ENCODE results near the gene SPEG.
A peak's percentile ranks its signal among the peaks of the same experiment; 100 is the strongest.

The SPEG gene

GRCh38 chr2:219508971-219509779 is 74.5 kb downstream of the SPEG start:
- no peak for TF ChIP-seq CTCF (IDR thresholded peaks at IDR 0.05; ENCODE audit: extremely low read depth, missing control alignments)
- no peak for DNase-seq (ENCODE audit: low spot score)

DNA sequence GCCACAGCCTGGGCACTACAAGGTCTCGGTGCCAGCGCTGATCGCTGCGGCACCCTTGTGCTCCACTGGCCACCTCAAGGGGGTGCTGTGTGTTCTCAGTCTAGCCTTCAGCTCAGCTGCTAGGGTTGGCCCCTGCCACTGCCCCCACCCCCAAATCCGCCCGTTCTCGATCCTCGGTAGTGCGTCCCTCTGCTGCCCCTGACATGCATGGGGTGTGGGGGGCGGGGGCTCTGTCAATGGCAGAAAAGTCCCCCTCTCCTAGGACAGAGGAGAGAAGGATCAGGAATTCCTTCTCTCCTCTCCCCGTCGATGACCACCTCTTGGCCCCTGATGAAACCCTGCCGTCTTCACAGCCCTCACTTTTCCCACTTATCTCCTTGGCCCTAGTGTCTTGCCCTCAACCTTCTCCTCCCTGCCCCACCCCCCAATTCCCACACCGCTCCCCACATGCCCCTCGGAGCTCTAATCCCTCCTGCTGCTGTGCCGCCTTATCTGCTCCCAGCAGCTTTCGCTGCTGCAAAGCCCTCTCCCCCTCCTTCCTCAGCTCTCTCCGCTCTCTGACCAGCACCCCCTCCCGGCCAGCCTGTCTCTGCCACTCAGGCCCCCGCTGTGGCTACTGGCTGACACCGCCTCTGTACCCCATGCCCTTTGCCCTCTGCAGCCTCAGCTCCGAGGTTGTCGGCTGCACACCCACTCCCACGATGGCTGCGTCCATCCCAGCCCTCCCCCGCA is 75.3 kb downstream of the SPEG start:
- DNase-seq (ENCODE audit: low spot score): peak; percentile 71
- peak; percentile 47 for TF ChIP-seq CTCF (IDR thresholded peaks at IDR 0.05; ENCODE audit: extremely low read depth, missing control alignments)

GRCh38 chr2:219510512-219511135 is 76.0 kb downstream of the SPEG start:
- TF ChIP-seq CTCF (IDR thresholded peaks at IDR 0.05; ENCODE audit: extremely low read depth, missing control alignments): no peak
- DNase-seq (ENCODE audit: low spot score): no peak

DNA sequence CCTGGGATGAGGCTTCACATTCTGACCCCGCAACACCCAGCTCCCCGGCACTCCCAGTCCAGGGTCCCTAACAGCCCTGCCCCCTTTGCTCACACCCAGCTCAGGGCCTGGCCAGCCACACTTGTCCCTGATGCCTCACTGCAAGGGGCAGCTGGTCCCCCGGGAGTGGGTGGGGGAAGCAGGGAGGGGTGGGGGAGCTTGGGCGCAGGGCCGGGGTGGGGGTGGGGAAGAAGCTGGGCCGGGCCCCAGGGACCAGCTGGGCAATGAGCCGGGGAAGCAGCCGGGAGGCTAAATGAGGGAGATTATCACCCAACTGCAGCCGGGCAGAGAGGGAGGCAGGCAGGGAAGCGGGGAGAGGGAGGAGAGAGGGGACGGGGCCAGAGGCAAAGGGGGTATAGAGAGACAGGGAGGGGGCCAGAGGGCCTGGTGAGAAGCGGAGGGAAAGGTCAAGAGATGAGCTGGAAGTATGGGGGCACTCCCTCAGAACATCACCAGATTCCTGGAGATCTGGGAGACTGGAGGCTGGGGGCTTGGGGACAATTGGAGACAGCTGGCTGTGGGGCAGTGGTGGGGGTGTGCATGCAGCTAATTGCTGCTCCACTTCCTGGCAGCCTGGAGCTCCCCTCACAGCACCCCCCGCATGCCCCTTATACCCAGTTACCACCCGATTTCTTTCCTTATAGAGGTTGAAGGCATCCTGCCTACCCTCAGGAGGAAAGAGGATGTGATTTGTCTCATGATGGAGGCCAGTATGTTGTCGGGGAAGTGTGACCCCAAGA is 77.1 kb downstream of the SPEG start:
- DNase-seq (ENCODE audit: low spot score): no peak
- no peak for TF ChIP-seq CTCF (IDR thresholded peaks at IDR 0.05; ENCODE audit: extremely low read depth, missing control alignments)

DNA sequence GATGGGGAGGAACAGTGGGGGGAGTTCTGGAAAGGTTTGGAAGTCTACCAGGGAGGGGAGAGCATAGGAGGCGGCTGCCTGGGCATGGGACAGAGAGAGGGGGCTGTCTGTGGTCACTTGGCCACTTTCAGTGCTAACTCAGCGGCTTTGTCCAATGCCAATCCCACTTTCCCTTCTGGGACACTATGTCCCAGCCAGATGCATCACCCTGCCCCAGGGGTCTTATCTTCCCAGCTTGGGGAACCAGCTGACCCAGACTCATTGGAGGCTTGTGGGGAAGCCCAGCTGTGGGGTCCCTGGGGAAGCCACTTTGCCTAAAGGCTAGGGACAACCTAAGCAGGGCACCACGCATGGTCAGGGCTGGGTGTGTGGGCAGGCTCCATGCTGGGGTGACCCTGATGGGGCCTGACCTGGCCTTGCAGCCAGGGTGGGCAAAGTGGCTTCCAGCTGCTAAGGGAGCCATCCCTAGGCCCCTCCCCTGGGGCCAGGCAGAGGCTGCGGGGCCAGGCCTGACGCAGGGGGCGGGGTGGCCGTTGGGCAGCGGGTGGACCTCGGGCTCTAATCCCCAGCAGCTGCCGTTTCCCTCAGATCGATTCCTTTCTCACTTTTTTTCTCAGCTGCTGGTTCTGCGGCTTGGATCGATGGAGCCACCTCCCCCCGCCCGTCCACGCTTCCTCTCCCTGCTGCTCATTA is 78.0 kb downstream of the SPEG start:
- DNase-seq (ENCODE audit: low spot score): no peak
- no peak for TF ChIP-seq CTCF (IDR thresholded peaks at IDR 0.05; ENCODE audit: extremely low read depth, missing control alignments)

DNA sequence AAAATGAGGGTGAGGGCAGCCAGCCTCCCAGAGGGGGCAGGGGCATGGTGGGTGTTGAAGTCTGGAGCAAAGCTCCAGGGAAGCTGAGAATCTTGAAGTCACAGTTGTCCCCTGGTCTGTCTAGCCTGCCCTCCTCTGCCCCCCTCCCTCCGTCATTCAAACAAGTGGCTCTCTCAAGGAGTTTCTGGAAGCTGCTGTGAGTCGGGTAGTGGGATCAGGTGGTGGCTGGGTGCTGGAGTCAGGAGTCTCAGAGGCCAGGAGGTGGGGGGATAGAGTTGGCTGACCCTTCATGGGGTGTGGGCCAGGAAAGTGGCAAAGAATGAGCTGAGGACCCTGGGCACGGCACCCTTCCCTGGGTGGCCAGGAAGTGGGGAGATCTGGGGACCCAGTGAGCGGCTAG is 79.1 kb downstream of the SPEG start:
- no peak for TF ChIP-seq CTCF (IDR thresholded peaks at IDR 0.05; ENCODE audit: extremely low read depth, missing control alignments)
- no peak for DNase-seq (ENCODE audit: low spot score)

All from GM20000 (cell line).